Central memory CD4-positive, alpha-beta T cell (primary cell): ENCODE data around the gene FAM124B.

Source experiments
- DNase-seq: peaks from one replicate; pipeline ENCODE4 v3.0.0; 2022
- total RNA-seq, 3 experiments: gene quantifications; one replicate each; lab custom pipeline; 2026; lab: John Stamatoyannopoulos, UW

The FAM124B gene
- 0.05 to 0.96 (median 0.11) reads per million in 3 experiments for total RNA-seq

DNA sequence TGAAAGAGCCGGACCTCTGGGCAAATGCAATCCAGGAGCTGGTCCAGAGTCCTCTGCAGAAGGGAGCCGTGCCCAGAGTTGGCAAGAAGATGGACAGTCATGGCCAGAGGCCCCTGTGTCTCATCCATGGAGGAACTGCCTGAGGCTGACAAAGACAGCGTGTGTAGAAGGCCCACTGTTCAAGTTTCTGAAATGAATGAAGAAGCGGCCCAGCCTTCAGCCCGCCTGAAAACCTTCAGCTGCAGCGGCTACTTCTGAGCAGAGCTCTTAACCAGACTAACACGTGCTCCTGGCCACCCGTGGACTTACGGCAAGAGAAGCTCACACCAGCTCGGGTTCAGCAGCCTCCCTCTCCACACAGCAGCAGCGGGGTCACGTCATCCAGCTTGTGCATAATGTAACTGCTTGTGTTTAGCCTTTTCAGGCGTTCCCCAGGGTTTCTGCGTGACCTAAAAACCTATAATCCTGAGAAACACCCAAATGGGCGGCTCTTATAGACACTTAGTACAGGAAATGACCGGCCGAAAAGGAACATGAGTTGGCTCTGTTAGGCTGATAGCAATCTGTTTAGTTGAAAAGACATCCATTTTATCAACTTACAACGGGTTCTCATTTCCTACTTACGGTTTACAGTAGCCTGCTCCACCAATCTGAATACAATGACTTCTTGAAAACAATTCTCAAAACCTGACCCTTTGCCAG lies at the start of gene FAM124B:
Gene FAM124B, minus strand, starts transcription at position 467 of the 702 bp plus-strand sequence. Its CDS starts 339 bp downstream, at position 128.
- DNase-seq: peak; percentile 62

DNA sequence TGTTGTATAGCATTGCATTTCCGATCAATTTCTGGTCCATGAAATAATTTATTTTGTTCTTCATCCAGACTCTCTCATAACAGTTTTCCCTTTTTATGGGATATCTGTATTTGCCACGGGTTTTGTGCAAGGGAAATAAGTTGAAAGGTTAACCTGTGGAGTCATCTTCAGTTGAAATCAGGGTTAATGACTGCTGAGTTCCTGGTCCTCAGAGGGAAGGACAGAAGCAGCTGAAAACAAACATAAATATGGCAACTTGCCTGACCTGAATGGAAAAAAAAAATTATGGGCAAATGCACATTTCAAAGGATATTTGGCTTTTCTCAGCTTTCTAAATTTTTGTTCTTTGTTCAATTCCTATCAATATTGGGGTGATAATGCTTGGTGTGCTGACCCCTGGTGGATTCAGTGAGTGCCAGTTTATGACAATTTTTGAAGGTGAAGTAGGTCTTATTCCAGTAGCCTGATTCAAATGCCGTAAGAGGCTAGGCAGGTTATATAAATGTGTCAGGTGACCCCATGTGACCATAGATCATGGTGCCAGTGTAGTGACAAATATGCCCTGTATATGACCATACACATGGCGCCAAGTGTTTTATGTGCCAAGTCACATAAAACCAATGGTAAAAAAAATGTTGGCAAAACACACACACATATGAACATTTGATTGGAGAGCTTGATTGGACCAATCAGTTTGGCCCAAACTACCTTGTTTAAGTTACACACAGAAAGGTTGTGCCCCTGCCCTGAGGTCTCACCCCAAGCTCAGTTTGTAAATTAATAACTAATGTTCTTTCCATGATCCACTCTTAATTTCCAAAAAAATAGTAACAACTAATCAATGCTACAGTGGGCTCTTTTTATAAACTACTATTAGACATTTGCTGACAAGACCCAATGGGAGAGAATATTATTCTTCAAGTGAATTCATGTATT lies 47.6 kb upstream of the FAM124B start:
- no peak for DNase-seq

- no peak for DNase-seq
Observed at GRCh38 chr2:224448236-224448635, 46.3 kb upstream of the FAM124B start.

DNA sequence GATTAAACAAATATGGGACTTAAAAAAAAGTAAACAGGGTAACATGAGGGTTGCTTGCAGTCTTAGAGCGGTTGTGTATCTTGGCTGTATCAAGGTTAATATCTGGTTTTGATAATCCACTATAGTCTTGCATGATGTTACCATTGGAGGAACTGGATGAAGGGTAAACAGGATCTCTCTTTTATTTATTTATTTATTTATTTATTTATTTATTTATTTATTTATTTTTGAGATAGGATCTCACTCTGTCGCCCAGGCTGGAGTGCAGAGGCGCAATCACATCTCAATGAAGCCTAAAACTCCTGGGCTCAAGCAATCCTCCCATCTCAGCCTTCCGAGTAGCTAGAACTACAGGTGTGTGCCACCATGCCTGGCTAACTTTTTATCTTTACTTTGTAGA lies 42.9 kb upstream of the FAM124B start:
- DNase-seq: no peak

- no peak for DNase-seq
Observed at GRCh38 chr2:224444021-224444420, 42.1 kb upstream of the FAM124B start.

GRCh38 chr2:224442071-224442967 lies 40.4 kb upstream of the FAM124B start:
- no peak for DNase-seq

GRCh38 chr2:224440988-224441387 lies 39.1 kb upstream of the FAM124B start:
- DNase-seq: no peak

GRCh38 chr2:224438726-224439125 lies 36.8 kb upstream of the FAM124B start:
- no peak for DNase-seq

GRCh38 chr2:224436634-224437033 lies 34.7 kb upstream of the FAM124B start:
- no peak for DNase-seq

- DNase-seq: no peak
Observed at GRCh38 chr2:224434618-224435017, 32.7 kb upstream of the FAM124B start.

GRCh38 chr2:224433442-224433841 lies 31.5 kb upstream of the FAM124B start:
- DNase-seq: no peak

GRCh38 chr2:224432003-224432579 lies 30.2 kb upstream of the FAM124B start:
- DNase-seq: no peak

GRCh38 chr2:224429441-224429810 lies 27.5 kb upstream of the FAM124B start:
- no peak for DNase-seq

DNA sequence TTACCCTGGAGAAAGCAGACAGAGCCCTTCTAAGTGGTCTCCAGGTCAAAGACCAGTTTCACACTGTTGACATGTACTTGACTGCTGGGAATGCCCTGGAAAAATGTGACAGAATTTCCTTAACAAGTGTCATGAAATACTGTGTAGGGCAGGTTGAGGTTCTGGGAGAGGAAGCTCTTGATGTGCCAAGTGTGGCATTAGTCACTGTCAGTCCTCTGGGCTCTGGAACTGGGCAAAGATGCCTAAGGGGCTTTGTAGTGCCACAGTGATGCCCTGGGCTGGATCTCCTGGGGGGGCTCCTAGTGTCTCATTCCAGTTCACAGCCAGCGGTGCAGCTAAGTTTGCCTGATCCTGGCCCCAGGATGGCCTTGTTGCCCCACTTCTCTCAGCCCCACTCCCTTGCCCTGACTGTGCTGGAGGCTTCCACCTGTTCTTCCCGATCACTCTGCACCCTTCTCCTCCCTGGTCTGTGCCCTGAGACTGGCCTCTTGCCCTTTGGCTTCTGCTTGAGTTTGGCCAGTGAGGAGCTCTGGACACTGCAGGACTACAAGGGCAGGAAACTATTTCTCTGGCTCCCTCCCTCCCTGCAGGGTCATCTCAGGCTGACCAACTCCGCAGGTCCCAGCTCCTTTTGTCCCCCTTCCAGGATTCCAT lies 27.0 kb upstream of the FAM124B start:
- no peak for DNase-seq

- no peak for DNase-seq
Observed at GRCh38 chr2:224427471-224427870, 25.6 kb upstream of the FAM124B start.

- no peak for DNase-seq
Observed at GRCh38 chr2:224426656-224427055, 24.7 kb upstream of the FAM124B start.

DNA sequence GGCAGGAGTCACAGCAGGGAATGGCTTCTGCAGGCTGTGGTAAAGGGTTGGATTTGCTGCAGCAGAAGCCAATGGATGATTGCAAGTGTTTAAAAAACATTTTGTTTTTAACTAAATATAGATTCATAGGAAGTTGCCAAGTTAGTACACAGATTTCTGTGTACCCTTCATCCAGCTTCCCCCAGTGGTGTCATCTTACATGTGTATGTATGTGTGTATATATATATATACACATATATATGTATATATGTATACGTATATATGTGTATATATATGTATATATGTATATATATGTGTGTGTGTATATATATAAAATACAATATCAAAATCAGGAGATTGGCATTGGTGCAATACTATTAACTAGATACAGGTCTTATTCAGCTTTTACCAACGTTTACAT lies 19.2 kb upstream of the FAM124B start:
- DNase-seq: no peak

DNA sequence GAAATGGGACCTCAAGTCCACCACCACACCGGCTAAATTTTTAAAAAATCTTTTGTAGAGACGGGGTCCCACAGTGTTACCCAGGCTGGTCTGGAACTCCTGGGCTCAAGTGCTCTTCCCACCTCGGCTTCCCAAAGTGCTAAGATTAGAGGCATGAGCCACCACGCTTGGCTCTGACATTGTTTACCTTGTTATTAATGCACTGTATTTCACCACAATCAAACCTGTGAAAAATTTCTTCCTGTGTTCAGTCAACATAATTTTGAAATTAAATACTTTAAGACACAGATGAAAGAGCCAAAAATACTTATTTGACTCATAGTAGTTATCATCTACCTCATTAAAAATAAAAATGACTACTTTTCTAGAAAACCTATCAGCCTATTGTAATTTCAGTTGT lies 16.0 kb upstream of the FAM124B start:
- DNase-seq: no peak

DNA sequence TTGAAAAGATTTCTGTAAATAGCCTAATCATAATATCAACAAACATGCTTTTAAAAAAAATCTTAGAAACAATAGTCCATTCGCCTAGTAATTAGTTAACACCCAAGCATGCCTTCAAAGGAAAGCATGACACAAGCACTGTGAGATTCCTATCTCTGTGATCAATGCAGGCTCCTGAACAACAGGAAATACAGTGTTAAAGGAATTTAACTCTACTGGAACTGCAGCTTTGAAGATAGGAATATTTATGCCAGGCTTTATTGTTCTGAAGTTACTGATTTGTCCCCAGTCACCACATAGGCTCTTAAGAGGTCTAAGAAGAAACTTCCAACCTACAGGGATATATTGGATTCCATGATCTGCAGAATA lies 15.4 kb upstream of the FAM124B start:
- no peak for DNase-seq

DNA sequence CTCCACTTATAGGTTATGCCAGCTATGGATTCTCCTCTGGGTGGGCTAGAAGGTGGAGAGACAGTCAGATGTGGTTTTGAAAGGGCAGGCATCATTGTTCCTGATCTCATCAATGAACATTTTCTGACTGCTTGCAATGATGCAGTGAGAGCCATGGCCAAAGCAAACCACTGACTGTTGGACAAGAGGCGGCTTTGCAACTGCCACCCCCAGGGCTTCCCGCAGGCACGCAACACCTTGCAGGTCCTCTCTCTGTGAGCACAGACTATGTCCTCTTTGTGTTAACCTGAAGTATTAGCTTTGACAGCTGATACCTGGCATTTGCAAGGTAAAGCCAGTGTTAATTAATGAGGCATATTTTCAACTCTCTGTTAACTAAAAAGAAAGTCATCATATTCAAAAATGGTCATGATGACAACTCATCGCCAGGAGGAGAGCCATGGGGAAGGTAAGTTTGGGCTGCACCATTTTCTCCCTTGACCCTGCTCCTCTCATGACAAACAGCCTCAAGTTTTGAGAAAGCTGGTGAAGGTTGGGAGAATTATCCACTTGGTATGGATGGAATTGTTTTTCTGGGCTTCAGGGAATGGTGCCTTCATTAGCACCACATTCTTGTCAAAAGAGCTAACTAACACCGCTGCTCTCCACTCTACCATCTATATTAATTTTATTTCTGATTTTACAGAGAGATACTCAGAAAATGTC lies 14.9 kb upstream of the FAM124B start:
- DNase-seq: no peak

DNA sequence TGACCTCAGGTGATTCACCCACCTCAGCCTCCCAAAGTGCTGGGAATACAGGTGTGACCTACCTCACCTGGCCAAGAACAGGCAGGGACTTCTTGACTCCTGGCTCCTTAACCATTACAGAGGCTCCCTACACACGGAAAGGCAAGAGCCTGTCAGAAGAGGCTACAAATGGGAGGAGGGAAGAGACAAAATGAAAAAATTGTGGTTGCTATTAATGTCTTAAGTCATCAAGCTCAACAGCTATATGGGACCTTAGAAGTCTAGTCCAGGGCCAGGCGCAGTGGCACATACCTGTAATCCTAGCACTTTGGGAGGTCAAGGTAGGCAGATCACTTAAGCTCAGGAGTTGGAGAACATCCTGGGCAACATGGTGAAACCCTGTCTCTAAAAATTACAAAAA lies 11.5 kb upstream of the FAM124B start:
- no peak for DNase-seq
